Activated B cell treated with CpG ODN at 0.5 μM for 24 hours (primary cell): ENCODE data around the gene RPS6KA2. TPM values are rescaled to one million over a fixed set of nuclear protein-coding genes. Genes with fewer than 3 reads are reported as not detected.

Source experiments
- ATAC-seq: fragments of 200-7000 bp; cut with Tn5 transposase; one replicate; pipeline ENCODE4 v1.10.0; 2021; ENCODE audit warnings: low read depth, mild to moderate bottlenecking, moderate library complexity
- CTCF ChIA-PET: fragments of 350-600 bp; sonication (Branson Sonifier 250); formaldehyde crosslinking; loops from one replicate; lab custom pipeline; 2021; ENCODE audit warnings: antibody characterized with exemption; lab: Charles Lee
- POLR2A ChIA-PET: fragments of 350-600 bp; sonication (Branson Sonifier 250); formaldehyde crosslinking; loops from one replicate; lab custom pipeline; 2021; ENCODE audit warnings: antibody characterized with exemption; lab: Charles Lee
- DNase-seq: peaks from one replicate; pipeline ENCODE4 v3.0.0; 2022
- H3K27ac Mint-ChIP-seq: one replicate; pipeline ENCODE4 v1.8.0; 2020; ENCODE audit warnings: mixed read lengths
- H3K27me3 Mint-ChIP-seq: one replicate; pipeline ENCODE4 v1.8.0; 2021; ENCODE audit warnings: mixed read lengths
- H3K36me3 Mint-ChIP-seq: one replicate; pipeline ENCODE4 v1.8.0; 2021; ENCODE audit warnings: low read depth, mixed read lengths
- H3K4me1 Mint-ChIP-seq: one replicate; pipeline ENCODE4 v1.8.0; 2021; ENCODE audit warnings: mixed read lengths
- H3K4me3 Mint-ChIP-seq: one replicate; pipeline ENCODE4 v1.8.0; 2020; ENCODE audit warnings: mild to moderate bottlenecking, mixed read lengths
- H3K9me3 Mint-ChIP-seq: one replicate; pipeline ENCODE4 v1.8.0; 2020; ENCODE audit warnings: mixed read lengths
- CTCF ChIP-seq: fragments of 200-600 bp; IDR thresholded peaks from one replicate; pipeline ENCODE4 v1.8.0; 2022; ENCODE audit warnings: antibody characterized with exemption, mild to moderate bottlenecking
- intact Hi-C: fragments of 100-400 bp; cut with micrococcal nuclease; formaldehyde crosslinking; loops from one replicate; pipeline ENCODE4 v1.15.1; 2024
- total RNA-seq: library from RNA; stranded (reverse); gene quantifications from 2 replicates; pipeline ENCODE4 v1.2.3, GENCODE V29; 2022

The RPS6KA2 gene
- total RNA-seq, 1 donor from 2014 or later: 14.4 TPM

GRCh38 chr6:166511316-166511715 lies 115.7 kb downstream of the RPS6KA2 start:
- no peaks in the 10 kb centered on the region for H3K9me3 Mint-ChIP-seq
- intact Hi-C loops: loop anchor here (5.0 to 10.0 kb wide), 2 partner anchors 113 to 234 kb away; partner anchors contain the start of gene RPS6KA2
- no peak overlapping the region for H3K27ac Mint-ChIP-seq
- ChIA-PET POLR2A (no interaction called here), CTCF (interaction anchor here (1.2 to 1.3 kb wide), 2 partner anchors 23 to 75 kb away, joined by 3 to 4 read pairs; partner anchors contain the start of gene RAMACL)
- peaks cover 5% of the 10 kb centered on the region for H3K36me3 Mint-ChIP-seq
- H3K4me3 Mint-ChIP-seq: no peak overlapping the region
- no peaks in the 10 kb centered on the region for H3K27me3 Mint-ChIP-seq
- ATAC-seq (no peak), DNase-seq (no peak)
- H3K4me1 Mint-ChIP-seq: peaks cover 20% of the 10 kb centered on the region
- no peak for TF ChIP-seq CTCF

GRCh38 chr6:166509193-166509592 lies 117.9 kb downstream of the RPS6KA2 start:
- DNase-seq (no peak), ATAC-seq (no peak)
- intact Hi-C loops: no loop called here
- Mint-ChIP-seq H3K27me3 (no peaks in the 10 kb centered on the region), H3K4me1 (peaks cover 20% of the 10 kb centered on the region), H3K36me3 (peaks cover 5% of the 10 kb centered on the region), H3K27ac (no peak overlapping the region), H3K9me3 (no peaks in the 10 kb centered on the region), H3K4me3 (no peak overlapping the region)
- ChIA-PET CTCF (no interaction called here), POLR2A (interaction anchor here (0.6 kb wide), 1 partner anchor 17 kb away, joined by 8 read pairs; no protein-coding TSS in a partner anchor)
- TF ChIP-seq CTCF: no peak

GRCh38 chr6:166508726-166509125 lies 118.3 kb downstream of the RPS6KA2 start:
- ATAC-seq (no peak), DNase-seq (no peak)
- no peak overlapping the region for H3K27ac Mint-ChIP-seq
- H3K9me3 Mint-ChIP-seq: no peaks in the 10 kb centered on the region
- H3K4me1 Mint-ChIP-seq: peaks cover 23% of the 10 kb centered on the region
- ChIA-PET POLR2A (no interaction called here), CTCF (no interaction called here)
- intact Hi-C loops: no loop called here
- H3K4me3 Mint-ChIP-seq: no peak overlapping the region
- peaks cover 7% of the 10 kb centered on the region for H3K36me3 Mint-ChIP-seq
- no peaks in the 10 kb centered on the region for H3K27me3 Mint-ChIP-seq
- TF ChIP-seq CTCF: no peak

DNA sequence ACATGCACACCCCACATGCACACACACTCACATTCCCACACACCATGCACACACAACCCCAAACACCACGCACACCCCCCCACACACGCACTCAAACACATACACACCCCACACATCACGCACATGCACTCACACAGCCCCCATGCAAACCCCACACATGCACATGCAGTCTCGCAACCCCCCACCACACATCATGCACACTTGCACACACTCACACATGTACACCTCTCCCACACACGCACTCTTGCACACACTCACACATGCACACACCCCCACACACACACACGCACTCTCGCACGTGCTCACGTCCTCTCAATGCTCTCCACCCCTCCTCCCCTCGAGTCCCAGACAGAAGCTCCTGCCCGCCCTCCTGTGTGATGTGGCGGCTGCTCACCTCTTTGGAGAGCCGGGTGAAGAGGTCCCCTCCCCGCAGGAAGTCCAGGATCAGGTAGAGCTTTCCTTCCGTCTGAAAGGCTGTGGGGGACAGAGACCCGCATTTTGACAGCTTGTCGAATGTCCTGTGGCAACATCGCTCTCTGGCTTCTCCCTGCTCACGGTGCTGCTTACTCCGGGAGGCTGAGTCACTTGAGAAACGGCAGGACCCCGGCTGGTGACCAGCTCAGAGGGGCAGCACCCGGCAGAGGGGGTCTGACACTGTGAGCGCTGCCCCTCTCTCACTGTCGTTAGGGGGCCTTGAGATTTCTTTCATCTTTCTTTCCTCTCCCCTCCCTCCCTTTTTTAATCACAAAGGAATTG lies 119.1 kb downstream of the RPS6KA2 start:
- Mint-ChIP-seq H3K36me3 (peaks cover 13% of the 10 kb centered on the region), H3K9me3 (no peaks in the 10 kb centered on the region), H3K27ac (no peak overlapping the region), H3K4me3 (no peak overlapping the region), H3K4me1 (peaks cover 20% of the 10 kb centered on the region), H3K27me3 (no peaks in the 10 kb centered on the region)
- DNase-seq (no peak), ATAC-seq (no peak)
- no peak for TF ChIP-seq CTCF
- ChIA-PET POLR2A (no interaction called here), CTCF (no interaction called here)
- intact Hi-C loops: no loop called here

DNA sequence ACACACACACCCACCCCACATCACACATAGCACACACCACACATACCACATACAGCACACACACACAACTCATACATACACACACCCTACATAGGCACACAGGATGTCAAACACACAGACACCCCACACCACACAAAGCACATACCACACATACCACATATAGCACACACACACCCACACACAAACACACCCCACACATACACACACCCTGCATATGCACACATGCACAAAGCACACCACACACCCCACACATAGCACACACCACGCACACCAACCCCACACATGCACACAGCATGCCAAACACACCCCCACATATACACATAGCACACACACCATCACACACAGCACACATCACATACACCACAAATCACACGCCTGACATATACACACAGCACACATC lies 119.7 kb downstream of the RPS6KA2 start:
- Mint-ChIP-seq H3K4me3 (no peak overlapping the region), H3K27ac (no peak overlapping the region), H3K36me3 (peaks cover 13% of the 10 kb centered on the region), H3K4me1 (peaks cover 14% of the 10 kb centered on the region), H3K9me3 (no peaks in the 10 kb centered on the region), H3K27me3 (no peaks in the 10 kb centered on the region)
- no peak for TF ChIP-seq CTCF
- CTCF ChIA-PET: no interaction called here
- no peak for ATAC-seq
- intact Hi-C loops: no loop called here
- POLR2A ChIA-PET: no interaction called here
- no peak for DNase-seq
